NCI-H2227 treated with DMSO at 0.1 percent for 48 hours (cell line): ENCODE results near the gene NFATC2.

ENCODE experiments used
- DNase-seq: peaks from one replicate; lab custom pipeline; 2025; lab: John Stamatoyannopoulos, UW

NFATC2 gene

GRCh38 chr20:51429696-51430095 is 112.8 kb downstream of the NFATC2 start:
- no peak for DNase-seq

- no peak for DNase-seq
Measured at GRCh38 chr20:51429144-51429482, 113.4 kb downstream of the NFATC2 start.

GRCh38 chr20:51428401-51429143 is 113.9 kb downstream of the NFATC2 start:
- no peak for DNase-seq

- no peak for DNase-seq
Measured at GRCh38 chr20:51427651-51428291, 114.7 kb downstream of the NFATC2 start.

- no peak for DNase-seq
Measured at GRCh38 chr20:51426718-51427650, 115.5 kb downstream of the NFATC2 start.

- no peak for DNase-seq
Measured at GRCh38 chr20:51425347-51426106, 117.0 kb downstream of the NFATC2 start.

- no peak for DNase-seq
Measured at GRCh38 chr20:51424270-51425117, 118.0 kb downstream of the NFATC2 start.

GRCh38 chr20:51423810-51424209 is 118.7 kb downstream of the NFATC2 start:
- DNase-seq, result no peak

- DNase-seq, result no peak
Measured at GRCh38 chr20:51423290-51423667, 119.2 kb downstream of the NFATC2 start.

GRCh38 chr20:51422514-51423289 is 119.8 kb downstream of the NFATC2 start:
- no peak for DNase-seq

- no peak for DNase-seq
Measured at GRCh38 chr20:51420805-51421204, 121.7 kb downstream of the NFATC2 start.

GRCh38 chr20:51420111-51420510 is 122.4 kb downstream of the NFATC2 start:
- DNase-seq, result no peak

GRCh38 chr20:51419646-51420045 is 122.9 kb downstream of the NFATC2 start:
- DNase-seq, result no peak

GRCh38 chr20:51419231-51419630 is 123.3 kb downstream of the NFATC2 start:
- DNase-seq, result no peak

- DNase-seq, result no peak
Measured at GRCh38 chr20:51418137-51418529, 124.4 kb downstream of the NFATC2 start.

- DNase-seq, result no peak
Measured at GRCh38 chr20:51417250-51418136, 125.0 kb downstream of the NFATC2 start.

- no peak for DNase-seq
Measured at GRCh38 chr20:51416532-51417249, 125.8 kb downstream of the NFATC2 start.

- no peak for DNase-seq
Measured at GRCh38 chr20:51413857-51414256, 128.7 kb downstream of the NFATC2 start.
